IMR-90 (cell line): ENCODE data around the gene PSMG3. TPM values are rescaled to one million over a fixed set of nuclear protein-coding genes. Genes with fewer than 3 reads are reported as not detected.

Experiments used
- ATAC-seq: fragments of 200-7000 bp; cut with Tn5 transposase; 2 replicates; pipeline ENCODE4 v1.9.1; 2020; ENCODE audit warnings: low read depth, mild to moderate bottlenecking, moderate library complexity
- BruUV-seq: library from RNA; stranded (reverse); fragments of 400-500 nt; replicated peaks from 2 replicates; lab custom pipeline; 2021; lab: Mats Ljungman, UMichigan
- CTCF ChIA-PET: fragments of 300-600 bp; formaldehyde crosslinking; extraction: SDS; loops from one replicate; lab custom pipeline; 2021; ENCODE audit warnings: antibody characterized with exemption; lab: Yijun Ruan, JAX
- POLR2A ChIA-PET: fragments of 300-600 bp; sonication (Branson Sonifier 250); formaldehyde crosslinking; loops from one replicate; lab custom pipeline; 2022; ENCODE audit warnings: antibody characterized with exemption; ENCODE audit not compliant: unreplicated experiment; lab: Charles Lee
- DNase-seq: peaks from one replicate; pipeline ENCODE4 v3.0.0; 2013
- H2AFZ ChIP-seq: replicated peaks from 2 replicates; pipeline ENCODE3; 2013; ENCODE audit warnings: low read length, mild to moderate bottlenecking; ENCODE audit not compliant: poor library complexity
- H2AK5ac ChIP-seq: 2 replicates; pipeline ENCODE4 v1.6.1; 2013; ENCODE audit warnings: low read depth, low read length, inconsistent platforms
- H2AK9ac ChIP-seq: replicated peaks from 2 replicates; pipeline ENCODE3; 2013; ENCODE audit warnings: mild to moderate bottlenecking, low read depth, low read length, moderate library complexity; ENCODE audit not compliant: poor library complexity
- H2BK120ac ChIP-seq: 2 replicates; pipeline ENCODE4 v1.6.1; 2013; ENCODE audit warnings: low read depth, low read length, inconsistent platforms
- H2BK15ac ChIP-seq: 3 replicates; pipeline ENCODE4 v1.6.1; 2013; ENCODE audit warnings: low read depth, low read length, inconsistent platforms
- H2BK20ac ChIP-seq: 2 replicates; pipeline ENCODE4 v1.6.1; 2013; ENCODE audit warnings: low read depth, mild to moderate bottlenecking, inconsistent platforms, low read length, moderate library complexity
- H2BK5ac ChIP-seq: 2 replicates; pipeline ENCODE4 v1.6.1; 2013; ENCODE audit warnings: mild to moderate bottlenecking, low read depth, low read length, inconsistent platforms; ENCODE audit not compliant: poor library complexity, severe bottlenecking
- H3K14ac ChIP-seq: replicated peaks from 2 replicates; pipeline ENCODE4 v1.6.1; 2013; ENCODE audit warnings: low read depth, low read length, inconsistent platforms
- H3K18ac ChIP-seq: 2 replicates; pipeline ENCODE4 v1.6.1; 2013; ENCODE audit warnings: low read depth, low read length, control low read depth
- H3K23ac ChIP-seq: 2 replicates; pipeline ENCODE4 v1.6.1; 2013; ENCODE audit warnings: low read depth, low read length, inconsistent platforms
- H3K27ac ChIP-seq: 2 replicates; pipeline ENCODE4 v1.5.1; 2013; ENCODE audit warnings: mild to moderate bottlenecking, control low read depth, low read length; ENCODE audit not compliant: insufficient read depth
- H3K27me3 ChIP-seq: 2 replicates; pipeline ENCODE4 v1.6.1; 2013; ENCODE audit warnings: low read length; ENCODE audit not compliant: control insufficient read depth, insufficient read depth
- H3K36me3 ChIP-seq: 2 replicates; pipeline ENCODE4 v1.6.1; 2013; ENCODE audit warnings: low read length, mixed read lengths; ENCODE audit not compliant: control insufficient read depth, insufficient read depth
- H3K4ac ChIP-seq: 2 replicates; pipeline ENCODE4 v1.6.1; 2013; ENCODE audit warnings: low read depth, low read length, inconsistent platforms
- H3K4me1 ChIP-seq: 2 replicates; pipeline ENCODE4 v1.6.1; 2013; ENCODE audit warnings: low read length, mixed read lengths; ENCODE audit not compliant: control insufficient read depth, insufficient read depth
- H3K4me2 ChIP-seq: 2 replicates; pipeline ENCODE4 v1.6.1; 2013; ENCODE audit warnings: low read depth, mild to moderate bottlenecking, control low read depth, low read length, moderate library complexity
- H3K4me3 ChIP-seq: 2 replicates; pipeline ENCODE4 v1.5.1; 2013; ENCODE audit warnings: low read depth, mild to moderate bottlenecking, control low read depth, low read length, moderate library complexity; ENCODE audit not compliant: insufficient read depth
- H3K56ac ChIP-seq: 2 replicates; pipeline ENCODE4 v1.6.1; 2013; ENCODE audit warnings: low read length, inconsistent platforms; ENCODE audit not compliant: insufficient read depth; ENCODE audit errors: extremely low read depth
- H3K79me1 ChIP-seq, 2 experiments: 2 replicates each; pipeline ENCODE4 v1.6.1; 2013; ENCODE audit warnings: low read length in 2 of 2, inconsistent platforms in 1 of 2, low read depth in 1 of 2
- H3K9ac ChIP-seq: 2 replicates; pipeline ENCODE4 v1.6.1; 2013; ENCODE audit warnings: low read depth, low read length, control low read depth
- H3K9me1 ChIP-seq: 2 replicates; pipeline ENCODE4 v1.6.1; 2013; ENCODE audit warnings: low read length, inconsistent platforms; ENCODE audit not compliant: insufficient read depth
- H3K9me3 ChIP-seq: 2 replicates; pipeline ENCODE4 v1.6.1; 2013; ENCODE audit warnings: low read length; ENCODE audit not compliant: control insufficient read depth, insufficient read depth
- H4K20me1 ChIP-seq: 2 replicates; pipeline ENCODE4 v1.6.1; 2013; ENCODE audit warnings: low read length, inconsistent platforms; ENCODE audit not compliant: insufficient read depth
- H4K5ac ChIP-seq: 2 replicates; pipeline ENCODE4 v1.6.1; 2013; ENCODE audit warnings: mild to moderate bottlenecking, low read depth, low read length, control low read depth
- H4K8ac ChIP-seq, 2 experiments: 2 replicates each; pipeline ENCODE4 v1.6.1; 2013; ENCODE audit warnings: low read depth in 2 of 2, low read length in 2 of 2, control low read depth in 1 of 2, inconsistent platforms in 1 of 2
- H4K91ac ChIP-seq: 2 replicates; pipeline ENCODE4 v1.6.1; 2013; ENCODE audit warnings: low read depth, low read length, inconsistent platforms; ENCODE audit not compliant: insufficient read depth
- CEBPB ChIP-seq: IDR thresholded peaks from 2 replicates; pipeline ENCODE4 v1.6.1; 2012; ENCODE audit warnings: low read depth, low read length, improper control_type of control experiment
- CHD1 ChIP-seq: IDR thresholded peaks from 2 replicates; pipeline ENCODE4 v1.6.1; 2012; ENCODE audit warnings: low read depth, low read length, improper control_type of control experiment
- FOS ChIP-seq: fragments of 150-350 bp; IDR thresholded peaks from 2 replicates; pipeline ENCODE4 v1.6.1; 2016; ENCODE audit warnings: low read depth, low read length
- NFE2L2 ChIP-seq: fragments of 150-350 bp; IDR thresholded peaks from 2 replicates; pipeline ENCODE4 v1.6.1; 2016; ENCODE audit warnings: low read depth, mild to moderate bottlenecking, low read length
- POLR2A ChIP-seq: IDR thresholded peaks from 2 replicates; pipeline ENCODE4 v1.6.1; 2012; ENCODE audit warnings: mild to moderate bottlenecking, low read depth, low read length
- RAD21 ChIP-seq: IDR thresholded peaks from 2 replicates; pipeline ENCODE4 v1.6.1; 2012; ENCODE audit warnings: low read length, improper control_type of control experiment
- RCOR1 ChIP-seq: IDR thresholded peaks from 2 replicates; pipeline ENCODE4 v1.6.1; 2012; ENCODE audit warnings: mild to moderate bottlenecking, low read length, improper control_type of control experiment; ENCODE audit not compliant: insufficient replicate concordance
- RFX5 ChIP-seq: IDR thresholded peaks from 2 replicates; pipeline ENCODE4 v1.8.0; 2012; ENCODE audit warnings: low read depth, mild to moderate bottlenecking, low read length, moderate library complexity
- SMC3 ChIP-seq: fragments of 150-350 bp; IDR thresholded peaks from 2 replicates; pipeline ENCODE4 v1.6.1; 2016; ENCODE audit warnings: low read depth, mild to moderate bottlenecking, antibody characterized with exemption, low read length, moderate library complexity
- whole genome bisulfite sequencing, 2 experiments: methylation state at CpG; one replicate each; pipeline versions ENCODE4 v1.1.5 to v1.1.7; 2013; ENCODE audit warnings: missing lambda C conversion rate in 2 of 2; ENCODE audit not compliant: insufficient read length in 1 of 2; ENCODE audit errors: extremely low coverage in 2 of 2; 5-methylcytosine and 5-hydroxymethylcytosine counted together
- dilution Hi-C: fragments of 300-500 bp; cut with HindIII; formaldehyde crosslinking; loops from one replicate; pipeline ENCODE4 v1.14.3; 2018; ENCODE audit warnings: low sequenced_read_pairs; ENCODE audit not compliant: unreplicated experiment
- in situ Hi-C: fragments of 300-500 bp; cut with MboI; formaldehyde crosslinking; loops from 3 replicates; pipeline ENCODE4 v1.14.3; 2019; ENCODE audit warnings: low sequenced_read_pairs, inconsistent platforms, mixed read lengths
- intact Hi-C: fragments of 100-400 bp; cut with micrococcal nuclease; formaldehyde crosslinking; loops from 2 replicates; pipeline ENCODE4 v1.10.0; 2022
- polyA plus RNA-seq, 3 experiments: library from polyadenylated mRNA; depleted of rRNA; stranded (reverse); fragments of >200 nt; gene quantifications; 2 replicates each; pipeline ENCODE4 v1.2.3, GENCODE V29; 2012; ENCODE audit warnings: low replicate concordance in 1 of 3
- total RNA-seq: library from RNA; depleted of rRNA; stranded (reverse); fragments of >200 nt; gene quantifications from 2 replicates; pipeline ENCODE4 v1.2.3, GENCODE V29; 2012
- TF ChIP-seq, protein P1 (sequence below): fragments of 150-350 bp; IDR thresholded peaks from 2 replicates; pipeline ENCODE4 v1.6.1; 2017; ENCODE audit warnings: mild to moderate bottlenecking, antibody characterized with exemption, low read length, low read depth
- TF ChIP-seq, protein P2 (sequence below): conservative IDR thresholded peaks from 2 replicates; pipeline ENCODE4 v1.5.1; 2012; ENCODE audit warnings: mild to moderate bottlenecking, low read depth, low read length, improper control_type of control experiment

Gene PSMG3
- total and polyA plus RNA-seq, 2 of the 4 experiments (the other 2 are of a cell fraction), result 37.3 to 54.1 TPM

DNA sequence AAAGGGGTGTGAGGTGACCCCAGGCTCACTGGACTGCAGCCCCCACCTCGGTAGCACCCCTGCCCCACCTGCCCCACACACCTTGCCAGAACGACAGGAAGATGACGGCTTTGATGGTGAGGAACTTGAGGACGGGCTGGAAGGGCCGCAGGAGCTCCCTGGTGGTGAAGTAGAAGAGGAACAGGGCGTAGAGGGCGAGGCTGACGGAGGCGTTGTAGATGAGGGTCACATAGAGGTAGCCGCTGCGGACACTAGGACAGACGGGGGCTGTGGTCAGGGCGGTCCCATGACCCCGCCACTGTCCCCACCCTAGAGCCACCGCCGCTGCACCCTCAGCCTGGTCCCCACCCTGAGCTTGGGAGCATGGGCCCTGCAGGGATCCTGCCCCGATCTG is 21.4 kb downstream of the PSMG3 start:
- no peak overlapping the region for H4K8ac ChIP-seq
- DNase-seq, result no peak
- no peak for ATAC-seq
- H3K14ac ChIP-seq, result no peak overlapping the region
- H3K4me3 ChIP-seq, result no peak overlapping the region
- no peak overlapping the region for H3K4me2 ChIP-seq
- H2AFZ ChIP-seq, result no peak overlapping the region
- no peaks in the 10 kb centered on the region for H3K9me3 ChIP-seq
- dilution Hi-C loops (no loop called here), intact Hi-C loops (no loop called here), in situ Hi-C loops (no loop called here)
- H3K56ac ChIP-seq, result no peak overlapping the region
- WGBS, 2 experiments, result 76% methylated on average over 7 of the region's 17 CpGs; no CpG with 5 or more reads in 1 of the 2 experiments
- H2BK20ac ChIP-seq, result no peak overlapping the region
- no peaks in the 10 kb centered on the region; the same call in 1 of the 2 replicates for H4K20me1 ChIP-seq
- H2AK9ac ChIP-seq, result no peak overlapping the region
- no peak overlapping the region for H3K23ac ChIP-seq
- H3K4ac ChIP-seq, result no peak overlapping the region
- H4K91ac ChIP-seq, result no peak overlapping the region
- no peak overlapping the region for H2BK120ac ChIP-seq
- H3K79me1 ChIP-seq, result peaks cover 0 to 4% of the 10 kb centered on the region in 2 experiments; a peak in 1 of 4 replicates
- CTCF ChIA-PET, result no interaction called here
- H3K4me1 ChIP-seq, result no peaks in the 10 kb centered on the region
- H4K5ac ChIP-seq, result no peak overlapping the region
- no peak overlapping the region for H3K9ac ChIP-seq
- H3K9me1 ChIP-seq, result no peaks in the 10 kb centered on the region; the same call in 1 of the 2 replicates
- TF ChIP-seq RCOR1, result no peak
- TF ChIP-seq NFE2L2, result no peak
- TF ChIP-seq, protein P1, sequence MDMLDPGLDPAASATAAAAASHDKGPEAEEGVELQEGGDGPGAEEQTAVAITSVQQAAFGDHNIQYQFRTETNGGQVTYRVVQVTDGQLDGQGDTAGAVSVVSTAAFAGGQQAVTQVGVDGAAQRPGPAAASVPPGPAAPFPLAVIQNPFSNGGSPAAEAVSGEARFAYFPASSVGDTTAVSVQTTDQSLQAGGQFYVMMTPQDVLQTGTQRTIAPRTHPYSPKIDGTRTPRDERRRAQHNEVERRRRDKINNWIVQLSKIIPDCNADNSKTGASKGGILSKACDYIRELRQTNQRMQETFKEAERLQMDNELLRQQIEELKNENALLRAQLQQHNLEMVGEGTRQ, result no peak
- TF ChIP-seq RFX5, result no peak
- TF ChIP-seq CHD1, result no peak
- no peak for TF ChIP-seq SMC3
- TF ChIP-seq FOS, result no peak
- TF ChIP-seq RAD21, result no peak
- TF ChIP-seq POLR2A, result no peak
- TF ChIP-seq, protein P2, sequence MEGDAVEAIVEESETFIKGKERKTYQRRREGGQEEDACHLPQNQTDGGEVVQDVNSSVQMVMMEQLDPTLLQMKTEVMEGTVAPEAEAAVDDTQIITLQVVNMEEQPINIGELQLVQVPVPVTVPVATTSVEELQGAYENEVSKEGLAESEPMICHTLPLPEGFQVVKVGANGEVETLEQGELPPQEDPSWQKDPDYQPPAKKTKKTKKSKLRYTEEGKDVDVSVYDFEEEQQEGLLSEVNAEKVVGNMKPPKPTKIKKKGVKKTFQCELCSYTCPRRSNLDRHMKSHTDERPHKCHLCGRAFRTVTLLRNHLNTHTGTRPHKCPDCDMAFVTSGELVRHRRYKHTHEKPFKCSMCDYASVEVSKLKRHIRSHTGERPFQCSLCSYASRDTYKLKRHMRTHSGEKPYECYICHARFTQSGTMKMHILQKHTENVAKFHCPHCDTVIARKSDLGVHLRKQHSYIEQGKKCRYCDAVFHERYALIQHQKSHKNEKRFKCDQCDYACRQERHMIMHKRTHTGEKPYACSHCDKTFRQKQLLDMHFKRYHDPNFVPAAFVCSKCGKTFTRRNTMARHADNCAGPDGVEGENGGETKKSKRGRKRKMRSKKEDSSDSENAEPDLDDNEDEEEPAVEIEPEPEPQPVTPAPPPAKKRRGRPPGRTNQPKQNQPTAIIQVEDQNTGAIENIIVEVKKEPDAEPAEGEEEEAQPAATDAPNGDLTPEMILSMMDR, result no peak; the same call in 1 of the 2 replicates
- no peak for TF ChIP-seq CEBPB
- no peak overlapping the region for H2BK15ac ChIP-seq
- POLR2A ChIA-PET, result no interaction called here
- H2AK5ac ChIP-seq, result peak overlapping the region; percentile 16; the same call in 1 of the 2 replicates
- H3K27ac ChIP-seq, result no peak overlapping the region
- H3K27me3 ChIP-seq, result no peaks in the 10 kb centered on the region
- H3K36me3 ChIP-seq, result peaks cover 12% of the 10 kb centered on the region
- no TSS peak for BruUV-seq
- H3K18ac ChIP-seq, result no peak overlapping the region
- no peak overlapping the region for H2BK5ac ChIP-seq
